VCaP (cell line): ENCODE data around the gene ORM1.
A peak's percentile ranks its signal among the peaks of the same experiment; 100 is the strongest.

Experiments
- H3K27ac ChIP-seq: fragments of 450-650 bp; 2 replicates; pipeline ENCODE4 v1.5.1; 2017
- TF ChIP-seq, protein P1 (sequence below): fragments of 450-650 bp; conservative IDR thresholded peaks from 2 replicates; pipeline ENCODE4 v1.5.1; 2017; ENCODE audit warnings: mild to moderate bottlenecking, moderate library complexity

ORM1 gene

DNA sequence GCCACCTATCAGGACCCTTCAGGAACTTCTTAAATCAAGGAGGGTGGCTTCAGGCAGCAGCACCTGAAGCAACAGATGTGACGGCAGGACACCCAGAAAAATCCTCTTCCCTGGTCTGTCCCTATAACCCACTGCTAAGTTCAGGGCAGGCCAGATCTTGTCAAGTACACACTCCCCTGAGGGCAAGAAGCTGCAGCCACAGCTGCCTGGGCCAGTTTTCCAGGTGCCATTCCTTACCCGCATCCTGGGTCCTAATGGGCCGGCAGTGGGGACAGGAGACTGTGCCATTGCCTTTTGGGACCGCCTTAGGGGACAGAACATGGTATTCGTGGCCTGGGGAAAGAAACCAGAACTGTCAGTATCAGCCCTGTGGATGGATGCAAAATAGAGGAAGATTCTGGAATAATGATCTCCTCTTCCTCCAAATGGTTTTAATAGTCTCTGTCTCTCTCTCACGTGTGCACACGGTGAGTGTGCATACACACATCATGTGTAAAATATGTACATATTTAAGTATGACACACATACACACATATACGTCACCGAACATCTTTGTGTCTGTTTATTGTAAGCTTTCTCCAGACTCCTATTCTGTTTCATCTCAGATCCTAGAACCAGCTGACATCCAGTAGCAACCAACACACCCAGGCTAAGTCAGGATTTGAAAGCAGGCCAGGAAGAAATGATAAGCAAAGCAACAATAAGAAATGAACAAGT lies 20.7 kb downstream of the ORM1 start:
- TF ChIP-seq, protein P1, sequence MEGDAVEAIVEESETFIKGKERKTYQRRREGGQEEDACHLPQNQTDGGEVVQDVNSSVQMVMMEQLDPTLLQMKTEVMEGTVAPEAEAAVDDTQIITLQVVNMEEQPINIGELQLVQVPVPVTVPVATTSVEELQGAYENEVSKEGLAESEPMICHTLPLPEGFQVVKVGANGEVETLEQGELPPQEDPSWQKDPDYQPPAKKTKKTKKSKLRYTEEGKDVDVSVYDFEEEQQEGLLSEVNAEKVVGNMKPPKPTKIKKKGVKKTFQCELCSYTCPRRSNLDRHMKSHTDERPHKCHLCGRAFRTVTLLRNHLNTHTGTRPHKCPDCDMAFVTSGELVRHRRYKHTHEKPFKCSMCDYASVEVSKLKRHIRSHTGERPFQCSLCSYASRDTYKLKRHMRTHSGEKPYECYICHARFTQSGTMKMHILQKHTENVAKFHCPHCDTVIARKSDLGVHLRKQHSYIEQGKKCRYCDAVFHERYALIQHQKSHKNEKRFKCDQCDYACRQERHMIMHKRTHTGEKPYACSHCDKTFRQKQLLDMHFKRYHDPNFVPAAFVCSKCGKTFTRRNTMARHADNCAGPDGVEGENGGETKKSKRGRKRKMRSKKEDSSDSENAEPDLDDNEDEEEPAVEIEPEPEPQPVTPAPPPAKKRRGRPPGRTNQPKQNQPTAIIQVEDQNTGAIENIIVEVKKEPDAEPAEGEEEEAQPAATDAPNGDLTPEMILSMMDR: no peak
- H3K27ac ChIP-seq: peak overlapping the region; percentile 28; the same call in 1 of the 2 replicates

DNA sequence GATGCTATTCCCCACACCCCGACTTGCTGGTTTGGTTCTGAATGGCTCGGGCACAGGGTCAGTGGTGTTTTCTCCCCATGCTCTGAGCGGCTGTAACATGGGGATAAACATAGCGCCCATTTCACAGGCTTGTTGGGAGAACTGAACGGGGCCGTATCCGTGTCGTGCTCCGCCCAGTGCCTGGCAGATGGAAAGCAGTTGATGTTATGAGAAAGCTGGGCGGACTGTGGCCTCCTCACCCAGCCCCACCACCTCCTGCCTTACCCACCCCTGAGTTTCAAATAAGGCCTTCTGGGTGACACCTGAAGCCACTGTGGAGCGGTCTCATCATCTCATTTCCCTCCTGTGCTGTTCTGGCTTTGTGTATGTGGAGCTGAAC lies 21.3 kb downstream of the ORM1 start:
- peak overlapping the region; percentile 28; the same call in 1 of the 2 replicates for H3K27ac ChIP-seq
- TF ChIP-seq, protein P1: no peak

GRCh38 chr9:114344692-114345091 lies 21.8 kb downstream of the ORM1 start:
- peak overlapping the region; percentile 28; the same call in 1 of the 2 replicates for H3K27ac ChIP-seq
- TF ChIP-seq, protein P1: no peak

- TF ChIP-seq, protein P1: no peak
- H3K27ac ChIP-seq: no peak overlapping the region
These were observed 22.7 kb downstream of the ORM1 start for GRCh38 chr9:114345493-114346065.

- TF ChIP-seq, protein P1: no peak
- H3K27ac ChIP-seq: no peak overlapping the region
These were observed 23.2 kb downstream of the ORM1 start for GRCh38 chr9:114346146-114346545.

DNA sequence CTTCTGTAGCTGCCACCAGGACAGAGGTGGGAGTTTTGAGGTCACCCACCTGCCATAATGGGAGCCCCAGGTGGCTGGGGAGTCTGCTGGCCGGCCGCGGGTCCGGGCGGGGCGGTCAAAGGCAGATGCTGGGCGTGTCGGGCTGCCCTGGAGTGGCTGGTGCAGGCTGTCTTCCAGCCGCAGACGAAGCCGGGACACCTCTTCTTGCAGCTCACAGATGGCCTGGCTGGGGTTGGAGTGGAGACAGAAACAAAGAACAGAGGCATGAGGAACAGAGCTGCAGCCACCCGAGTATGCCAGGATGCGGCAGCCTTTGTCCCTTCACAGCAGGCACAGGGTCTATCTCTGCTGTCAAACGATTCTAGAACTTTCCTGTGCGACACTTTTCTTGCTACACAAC lies 24.8 kb downstream of the ORM1 start:
- TF ChIP-seq, protein P1: no peak
- no peak overlapping the region for H3K27ac ChIP-seq

DNA sequence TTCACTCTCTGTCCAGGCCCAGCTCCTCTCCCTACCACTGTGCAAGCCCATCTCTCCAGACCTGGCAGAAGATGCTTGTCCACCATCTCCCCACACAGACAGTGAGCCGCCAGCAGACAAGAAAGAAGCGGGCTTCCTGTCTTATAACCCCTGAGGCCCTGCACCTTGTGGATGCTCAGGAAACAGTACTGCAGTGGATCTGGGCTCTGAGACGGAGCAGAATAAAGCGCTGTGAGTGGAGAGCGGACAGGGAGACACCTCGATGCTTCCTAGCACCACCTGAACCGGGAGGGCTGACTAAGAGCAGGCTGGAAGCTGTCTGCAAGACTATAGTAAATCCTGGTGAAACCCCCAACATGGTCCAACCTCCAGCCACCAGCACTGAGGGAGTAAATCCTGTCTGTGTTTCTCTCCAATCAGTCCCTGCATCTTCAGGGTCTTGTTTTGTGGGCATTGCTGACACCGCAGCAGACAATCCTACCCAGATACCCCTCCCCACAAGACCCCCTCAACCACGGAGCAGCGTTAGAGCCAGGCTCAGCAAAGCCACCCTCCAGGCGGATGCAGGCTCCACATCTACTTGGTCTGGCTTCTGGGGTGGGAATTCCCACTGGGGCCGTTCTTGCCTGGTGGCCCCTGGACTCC lies 25.5 kb downstream of the ORM1 start:
- no peak overlapping the region for H3K27ac ChIP-seq

More for the DNA sequence above, 25.5 kb downstream of the ORM1 start:
- TF ChIP-seq, protein P1: no peak
